GM23338 (cell line): ENCODE measurements around the gene SLC35G1. TPM values are rescaled to one million over a fixed set of nuclear protein-coding genes. Genes with fewer than 3 reads are reported as not detected.

Experiments
- ATAC-seq: fragments of 200-7000 bp; cut with Tn5 transposase; 3 replicates; pipeline ENCODE4 v1.9.1; 2020
- DNase-seq: peaks from one replicate; pipeline ENCODE4 v3.0.0-alpha.2; 2015; ENCODE audit warnings: low spot score
- H2AFZ ChIP-seq: fragments of 200-600 bp; sonication (generic); 2 replicates; pipeline ENCODE4 v1.8.0; 2016; ENCODE audit warnings: antibody characterized with exemption, mild to moderate bottlenecking, moderate library complexity
- H3F3A ChIP-seq: fragments of 200-600 bp; sonication (generic); replicated peaks from 2 replicates; pipeline ENCODE4 v1.8.0; 2017; ENCODE audit warnings: antibody characterized with exemption, mixed run types, low read depth
- H3K27ac ChIP-seq: fragments of 200-600 bp; sonication (generic); 2 replicates; pipeline ENCODE4 v1.6.1; 2016; ENCODE audit warnings: low read depth
- H3K27me3 ChIP-seq: fragments of 200-600 bp; sonication (generic); 2 replicates; pipeline ENCODE4 v1.8.0; 2016; ENCODE audit warnings: mild to moderate bottlenecking, mixed run types, moderate library complexity; ENCODE audit not compliant: insufficient read depth
- H3K36me3 ChIP-seq: fragments of 200-600 bp; sonication (generic); 2 replicates; pipeline ENCODE4 v1.8.0; 2016; ENCODE audit warnings: mild to moderate bottlenecking; ENCODE audit not compliant: insufficient read depth
- H3K4me1 ChIP-seq: fragments of 200-600 bp; sonication (generic); 2 replicates; pipeline ENCODE4 v1.8.0; 2016; ENCODE audit warnings: mild to moderate bottlenecking, moderate library complexity; ENCODE audit not compliant: insufficient read depth
- H3K4me2 ChIP-seq: fragments of 200-600 bp; sonication (generic); 2 replicates; pipeline ENCODE4 v1.7.1; 2017; ENCODE audit warnings: mixed run types
- H3K4me3 ChIP-seq: fragments of 200-600 bp; sonication (generic); 2 replicates; pipeline ENCODE4 v1.6.1; 2016; ENCODE audit warnings: mixed run types
- H3K79me2 ChIP-seq: fragments of 200-600 bp; sonication (generic); replicated peaks from 2 replicates; pipeline ENCODE4 v1.8.0; 2017; ENCODE audit warnings: mild to moderate bottlenecking; ENCODE audit not compliant: insufficient read depth
- H3K9me2 ChIP-seq: fragments of 200-600 bp; sonication (generic); 2 replicates; pipeline ENCODE4 v1.8.0; 2017; ENCODE audit not compliant: insufficient read depth
- H4K20me1 ChIP-seq: fragments of 200-600 bp; sonication (generic); replicated peaks from 2 replicates; pipeline ENCODE4 v1.8.0; 2017; ENCODE audit warnings: mild to moderate bottlenecking; ENCODE audit not compliant: insufficient read depth
- H3K27ac Mint-ChIP-seq: 2 replicates; pipeline ENCODE4 v1.8.0; 2020; ENCODE audit warnings: inconsistent platforms, mild to moderate bottlenecking, moderate library complexity, mixed read lengths
- H3K27me3 Mint-ChIP-seq: 3 replicates; pipeline ENCODE4 v1.8.0; 2022; ENCODE audit warnings: low read depth, mild to moderate bottlenecking, moderate library complexity, mixed read lengths, inconsistent platforms; ENCODE audit not compliant: insufficient read depth, poor library complexity
- H3K36me3 Mint-ChIP-seq: 3 replicates; pipeline ENCODE4 v1.8.0; 2021; ENCODE audit warnings: low read depth, mild to moderate bottlenecking, inconsistent platforms, moderate library complexity, mixed read lengths
- H3K4me1 Mint-ChIP-seq: 3 replicates; pipeline ENCODE4 v1.8.0; 2020; ENCODE audit warnings: mild to moderate bottlenecking, inconsistent platforms, mixed read lengths
- H3K4me3 Mint-ChIP-seq: 3 replicates; pipeline ENCODE4 v1.8.0; 2021; ENCODE audit warnings: moderate library complexity, mild to moderate bottlenecking, inconsistent platforms, mixed read lengths
- H3K9me3 Mint-ChIP-seq: 3 replicates; pipeline ENCODE4 v1.8.0; 2020; ENCODE audit warnings: moderate library complexity, mild to moderate bottlenecking, inconsistent platforms, mixed read lengths
- CREB1 ChIP-seq: fragments of 250-450 bp; sonication (Bioruptor Pico); IDR thresholded peaks from 2 replicates; pipeline ENCODE4 v1.5.0; 2020; ENCODE audit warnings: low read depth, mild to moderate bottlenecking, moderate library complexity
- ETS1 ChIP-seq: IDR thresholded peaks from 2 replicates; pipeline ENCODE4 v1.6.1; 2016; ENCODE audit warnings: antibody characterized with exemption
- EZH2 ChIP-seq: fragments of 200-600 bp; sonication (generic); IDR thresholded peaks from one replicate; pipeline ENCODE4 v1.8.0; 2017; ENCODE audit warnings: antibody characterized with exemption, mild to moderate bottlenecking, low read depth; ENCODE audit not compliant: unreplicated experiment
- EZH2phosphoT487 ChIP-seq: fragments of 200-600 bp; sonication (generic); IDR thresholded peaks from one replicate; pipeline ENCODE4 v1.8.1; 2018; ENCODE audit warnings: antibody characterized with exemption; ENCODE audit not compliant: unreplicated experiment
- JUNB ChIP-seq: IDR thresholded peaks from one replicate; pipeline ENCODE4 v1.6.1; 2016; ENCODE audit warnings: antibody characterized with exemption; ENCODE audit not compliant: unreplicated experiment
- NANOG ChIP-seq: IDR thresholded peaks from 2 replicates; pipeline ENCODE4 v1.6.1; 2016; ENCODE audit warnings: antibody characterized with exemption, borderline replicate concordance
- POLR2AphosphoS5 ChIP-seq: IDR thresholded peaks from 2 replicates; pipeline ENCODE4 v1.6.1; 2016; ENCODE audit warnings: antibody characterized with exemption, low read depth
- REST ChIP-seq: IDR thresholded peaks from one replicate; pipeline ENCODE4 v1.6.1; 2018; ENCODE audit warnings: antibody characterized with exemption; ENCODE audit not compliant: unreplicated experiment
- ZNF331 ChIP-seq: fragments of 250-450 bp; sonication (Bioruptor Pico); IDR thresholded peaks from 2 replicates; pipeline ENCODE4 v1.5.0; 2020; ENCODE audit warnings: low read depth, mild to moderate bottlenecking, moderate library complexity
- polyA plus RNA-seq: library from polyadenylated mRNA; unstranded; fragments of >200 nt; fragmentation: Nextera tagmentation; extraction: Ambion mirVana; gene quantifications from 2 replicates; pipeline ENCODE4 v1.2.1, GENCODE V29; 2016
- total RNA-seq: library from RNA; depleted of rRNA; stranded (reverse); fragments of >200 nt; shearing (Covaris generic); gene quantifications from 2 replicates; pipeline ENCODE4 v1.2.3, GENCODE V29; 2014
- TF ChIP-seq, protein P1 (sequence below): fragments of 250-450 bp; sonication (Bioruptor Pico); IDR thresholded peaks from 2 replicates; pipeline ENCODE4 v1.5.0; 2020; ENCODE audit warnings: mild to moderate bottlenecking, moderate library complexity

SLC35G1 gene
- total and polyA plus RNA-seq, 2 experiments from 2014 or later: 3.9 to 4.1 TPM

GRCh38 chr10:93867525-93867924 lies 26.3 kb upstream of the SLC35G1 start:
- Histone ChIP-seq H3K9me2 (no peaks in the 10 kb centered on the region), H3K4me3 (no peak overlapping the region), H4K20me1 (no peaks in the 10 kb centered on the region), H3K27ac (no peak overlapping the region), H3K4me1 (no peaks in the 10 kb centered on the region), H3K36me3 (no peaks in the 10 kb centered on the region), H3K27me3 (no peaks in the 10 kb centered on the region), H3F3A (no peaks in the 10 kb centered on the region), H3K79me2 (no peaks in the 10 kb centered on the region), H3K4me2 (no peak overlapping the region), H2AFZ (no peak overlapping the region)
- Mint-ChIP-seq H3K4me3 (no peak overlapping the region), H3K9me3 (peaks cover 7% of the 10 kb centered on the region; the same call in 2 of the 3 replicates), H3K27me3 (peaks cover under 1% of the 10 kb centered on the region), H3K4me1 (peaks cover 1% of the 10 kb centered on the region; the same call in 1 of the 3 replicates), H3K27ac (no peak overlapping the region), H3K36me3 (no peaks in the 10 kb centered on the region; the same call in 2 of the 3 replicates)
- ATAC-seq (no peak), DNase-seq (no peak)
- TF ChIP-seq ZNF331: no peak
- TF ChIP-seq REST: no peak
- TF ChIP-seq EZH2phosphoT487: no peak
- no peak for TF ChIP-seq JUNB
- no peak for TF ChIP-seq NANOG
- TF ChIP-seq CREB1 (CRISPR knock-in tag): no peak
- TF ChIP-seq, protein P1, sequence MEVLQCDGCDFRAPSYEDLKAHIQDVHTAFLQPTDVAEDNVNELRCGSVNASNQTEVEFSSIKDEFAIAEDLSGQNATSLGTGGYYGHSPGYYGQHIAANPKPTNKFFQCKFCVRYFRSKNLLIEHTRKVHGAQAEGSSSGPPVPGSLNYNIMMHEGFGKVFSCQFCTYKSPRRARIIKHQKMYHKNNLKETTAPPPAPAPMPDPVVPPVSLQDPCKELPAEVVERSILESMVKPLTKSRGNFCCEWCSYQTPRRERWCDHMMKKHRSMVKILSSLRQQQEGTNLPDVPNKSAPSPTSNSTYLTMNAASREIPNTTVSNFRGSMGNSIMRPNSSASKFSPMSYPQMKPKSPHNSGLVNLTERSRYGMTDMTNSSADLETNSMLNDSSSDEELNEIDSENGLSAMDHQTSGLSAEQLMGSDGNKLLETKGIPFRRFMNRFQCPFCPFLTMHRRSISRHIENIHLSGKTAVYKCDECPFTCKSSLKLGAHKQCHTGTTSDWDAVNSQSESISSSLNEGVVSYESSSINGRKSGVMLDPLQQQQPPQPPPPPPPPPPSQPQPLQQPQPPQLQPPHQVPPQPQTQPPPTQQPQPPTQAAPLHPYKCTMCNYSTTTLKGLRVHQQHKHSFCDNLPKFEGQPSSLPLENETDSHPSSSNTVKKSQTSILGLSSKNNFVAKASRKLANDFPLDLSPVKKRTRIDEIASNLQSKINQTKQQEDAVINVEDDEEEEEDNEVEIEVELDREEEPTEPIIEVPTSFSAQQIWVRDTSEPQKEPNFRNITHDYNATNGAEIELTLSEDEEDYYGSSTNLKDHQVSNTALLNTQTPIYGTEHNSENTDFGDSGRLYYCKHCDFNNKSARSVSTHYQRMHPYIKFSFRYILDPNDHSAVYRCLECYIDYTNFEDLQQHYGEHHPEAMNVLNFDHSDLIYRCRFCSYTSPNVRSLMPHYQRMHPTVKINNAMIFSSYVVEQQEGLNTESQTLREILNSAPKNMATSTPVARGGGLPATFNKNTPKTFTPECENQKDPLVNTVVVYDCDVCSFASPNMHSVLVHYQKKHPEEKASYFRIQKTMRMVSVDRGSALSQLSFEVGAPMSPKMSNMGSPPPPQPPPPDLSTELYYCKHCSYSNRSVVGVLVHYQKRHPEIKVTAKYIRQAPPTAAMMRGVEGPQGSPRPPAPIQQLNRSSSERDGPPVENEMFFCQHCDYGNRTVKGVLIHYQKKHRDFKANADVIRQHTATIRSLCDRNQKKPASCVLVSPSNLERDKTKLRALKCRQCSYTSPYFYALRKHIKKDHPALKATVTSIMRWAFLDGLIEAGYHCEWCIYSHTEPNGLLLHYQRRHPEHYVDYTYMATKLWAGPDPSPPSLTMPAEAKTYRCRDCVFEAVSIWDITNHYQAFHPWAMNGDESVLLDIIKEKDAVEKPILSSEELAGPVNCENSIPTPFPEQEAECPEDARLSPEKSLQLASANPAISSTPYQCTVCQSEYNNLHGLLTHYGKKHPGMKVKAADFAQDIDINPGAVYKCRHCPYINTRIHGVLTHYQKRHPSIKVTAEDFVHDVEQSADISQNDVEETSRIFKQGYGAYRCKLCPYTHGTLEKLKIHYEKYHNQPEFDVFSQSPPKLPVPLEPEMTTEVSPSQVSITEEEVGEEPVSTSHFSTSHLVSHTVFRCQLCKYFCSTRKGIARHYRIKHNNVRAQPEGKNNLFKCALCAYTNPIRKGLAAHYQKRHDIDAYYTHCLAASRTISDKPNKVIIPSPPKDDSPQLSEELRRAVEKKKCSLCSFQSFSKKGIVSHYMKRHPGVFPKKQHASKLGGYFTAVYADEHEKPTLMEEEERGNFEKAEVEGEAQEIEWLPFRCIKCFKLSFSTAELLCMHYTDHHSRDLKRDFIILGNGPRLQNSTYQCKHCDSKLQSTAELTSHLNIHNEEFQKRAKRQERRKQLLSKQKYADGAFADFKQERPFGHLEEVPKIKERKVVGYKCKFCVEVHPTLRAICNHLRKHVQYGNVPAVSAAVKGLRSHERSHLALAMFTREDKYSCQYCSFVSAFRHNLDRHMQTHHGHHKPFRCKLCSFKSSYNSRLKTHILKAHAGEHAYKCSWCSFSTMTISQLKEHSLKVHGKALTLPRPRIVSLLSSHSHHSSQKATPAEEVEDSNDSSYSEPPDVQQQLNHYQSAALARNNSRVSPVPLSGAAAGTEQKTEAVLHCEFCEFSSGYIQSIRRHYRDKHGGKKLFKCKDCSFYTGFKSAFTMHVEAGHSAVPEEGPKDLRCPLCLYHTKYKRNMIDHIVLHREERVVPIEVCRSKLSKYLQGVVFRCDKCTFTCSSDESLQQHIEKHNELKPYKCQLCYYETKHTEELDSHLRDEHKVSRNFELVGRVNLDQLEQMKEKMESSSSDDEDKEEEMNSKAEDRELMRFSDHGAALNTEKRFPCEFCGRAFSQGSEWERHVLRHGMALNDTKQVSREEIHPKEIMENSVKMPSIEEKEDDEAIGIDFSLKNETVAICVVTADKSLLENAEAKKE: no peak
- no peak for TF ChIP-seq EZH2
- TF ChIP-seq POLR2AphosphoS5: no peak
- no peak for TF ChIP-seq ETS1
